B cell (primary cell): ENCODE measurements around the gene KCNT2. TPM values are rescaled to one million over a fixed set of nuclear protein-coding genes. Genes with fewer than 3 reads are reported as not detected.

Experiments
- ATAC-seq: fragments of 200-7000 bp; cut with Tn5 transposase; one replicate; pipeline ENCODE4 v1.10.0; 2021; ENCODE audit warnings: low read depth, mild to moderate bottlenecking, moderate number of reproducible peaks, moderate library complexity
- CTCF ChIA-PET: fragments of 350-600 bp; sonication (Branson Sonifier 250); formaldehyde crosslinking; loops from one replicate; lab custom pipeline; 2021; ENCODE audit warnings: antibody characterized with exemption, inconsistent platforms; lab: Charles Lee
- POLR2A ChIA-PET: fragments of 350-600 bp; sonication (Branson Sonifier 250); formaldehyde crosslinking; loops from one replicate; lab custom pipeline; 2021; ENCODE audit warnings: antibody characterized with exemption; lab: Charles Lee
- DNase-seq: peaks from one replicate; pipeline ENCODE4 v3.0.0; 2013
- H2AFZ ChIP-seq: 2 replicates; pipeline ENCODE4 v1.6.1; 2012; ENCODE audit warnings: mild to moderate bottlenecking, low read depth, low read length; ENCODE audit not compliant: insufficient read depth, poor library complexity, severe bottlenecking
- H3K27ac ChIP-seq, 2 donors: 1 replicate in 1 of 2; 2 replicates in 1 of 2; pipeline ENCODE4 v1.5.1; 2012 to 2013; ENCODE audit warnings: low read length in 2 of 2, mild to moderate bottlenecking in 2 of 2, moderate library complexity in 1 of 2
- H3K27me3 ChIP-seq, 4 experiments: fragments of 200-600 bp in 1 of 4; sonication (generic) in 1 of 4; replicated peaks in 1 of 4; 1 replicate in 2 of 4; 2 replicates in 2 of 4; pipeline versions ENCODE4 v1.6.1 to v1.7.0; 2013 to 2016; ENCODE audit warnings: low read length in 3 of 4, mild to moderate bottlenecking in 2 of 4, mixed read lengths in 1 of 4, moderate library complexity in 1 of 4; ENCODE audit not compliant: insufficient read depth in 4 of 4, control insufficient read depth in 3 of 4; ENCODE audit errors: control extremely low read depth in 1 of 4
- H3K36me3 ChIP-seq, 2 experiments: replicated peaks in 1 of 2; 1 replicate in 1 of 2; 2 replicates in 1 of 2; pipeline versions ENCODE4 v1.6.1 to v1.7.1; 2013; ENCODE audit warnings: low read length in 1 of 2; ENCODE audit not compliant: insufficient read depth in 2 of 2, control insufficient read depth in 1 of 2; ENCODE audit errors: control extremely low read depth in 1 of 2, extremely low read depth in 1 of 2
- H3K4me1 ChIP-seq, 2 donors: fragments of 200-600 bp in 1 of 2; sonication (generic) in 1 of 2; 1 replicate in 1 of 2; 2 replicates in 1 of 2; pipeline versions ENCODE4 v1.5.1 to v1.6.1; 2013 to 2017; ENCODE audit warnings: low read length in 2 of 2; ENCODE audit not compliant: control insufficient read depth in 2 of 2, insufficient read depth in 2 of 2
- H3K4me2 ChIP-seq: replicated peaks from 2 replicates; pipeline ENCODE3; 2012; ENCODE audit warnings: mild to moderate bottlenecking, low read depth, low read length; ENCODE audit not compliant: poor library complexity, severe bottlenecking
- H3K4me3 ChIP-seq, 5 experiments: fragments of 200-600 bp in 1 of 5; sonication (generic) in 1 of 5; 1 replicate in 3 of 5; 2 replicates in 2 of 5; pipeline versions ENCODE4 v1.5.1 to v1.7.0; 2011 to 2016; ENCODE audit warnings: low read length in 4 of 5, mild to moderate bottlenecking in 4 of 5, low read depth in 2 of 5, control low read depth in 1 of 5, moderate library complexity in 1 of 5; ENCODE audit not compliant: insufficient read depth in 1 of 5; ENCODE audit errors: control extremely low read depth in 1 of 5, extremely low read depth in 1 of 5
- H3K79me2 ChIP-seq: fragments of 200-600 bp; sonication (generic); one replicate; pipeline ENCODE4 v1.6.0; 2016; ENCODE audit warnings: low read length; ENCODE audit not compliant: control insufficient read depth, insufficient read depth
- H3K9ac ChIP-seq: fragments of 200-600 bp; sonication (generic); 2 replicates; pipeline ENCODE4 v1.6.1; 2017; ENCODE audit warnings: mild to moderate bottlenecking, low read length, moderate library complexity
- H3K9me3 ChIP-seq, 3 donors: one replicate each; pipeline versions ENCODE4 v1.6.1 to v1.7.1; 2013; ENCODE audit warnings: low read length in 2 of 3; ENCODE audit not compliant: control insufficient read depth in 2 of 3, insufficient read depth in 1 of 3; ENCODE audit errors: control extremely low read depth in 1 of 3
- H4K20me1 ChIP-seq: 2 replicates; pipeline ENCODE4 v1.6.0; 2012; ENCODE audit warnings: mild to moderate bottlenecking, low read length; ENCODE audit not compliant: insufficient read depth, control insufficient read depth, poor library complexity, severe bottlenecking
- H3K27ac Mint-ChIP-seq: one replicate; pipeline ENCODE4 v1.8.0; 2021; ENCODE audit warnings: mixed read lengths
- H3K27me3 Mint-ChIP-seq: one replicate; pipeline ENCODE4 v1.8.0; 2021; ENCODE audit warnings: mixed read lengths
- H3K4me1 Mint-ChIP-seq: one replicate; pipeline ENCODE4 v1.8.0; 2021; ENCODE audit warnings: mixed read lengths
- H3K4me3 Mint-ChIP-seq: one replicate; pipeline ENCODE4 v1.8.0; 2021; ENCODE audit warnings: mixed read lengths
- H3K9me3 Mint-ChIP-seq: one replicate; pipeline ENCODE4 v1.8.0; 2022; ENCODE audit warnings: mixed read lengths; ENCODE audit not compliant: insufficient read depth
- CTCF ChIP-seq: fragments of 200-600 bp; IDR thresholded peaks from one replicate; pipeline ENCODE4 v1.8.0; 2022; ENCODE audit warnings: antibody characterized with exemption, mild to moderate bottlenecking
- EZH2 ChIP-seq: IDR thresholded peaks from 2 replicates; pipeline ENCODE4 v1.6.1; 2012; ENCODE audit warnings: borderline replicate concordance, low read depth, mild to moderate bottlenecking, moderate library complexity, low read length; ENCODE audit not compliant: insufficient read depth, poor library complexity, severe bottlenecking
- WGBS: methylation state at CpG from one replicate; pipeline ENCODE4 v1.1.5; 2013; ENCODE audit warnings: missing lambda C conversion rate; ENCODE audit not compliant: insufficient coverage; 5-methylcytosine and 5-hydroxymethylcytosine counted together
- intact Hi-C: fragments of 100-400 bp; cut with micrococcal nuclease; formaldehyde crosslinking; loops from one replicate; pipeline ENCODE4 v1.10.0; 2022
- polyA plus RNA-seq: library from polyadenylated mRNA; depleted of rRNA; stranded (reverse); fragments of >200 nt; gene quantifications from 2 replicates; pipeline ENCODE4 v1.2.3, GENCODE V29; 2012
- total RNA-seq, 2 donors: library from RNA; stranded (reverse); fragments of 120-200 nt in 1 of 2; gene quantifications; 1 replicate in 1 of 2; 2 replicates in 1 of 2; pipeline versions ENCODE4 v1.2.3 to v1.2.4, GENCODE V29; 2013 to 2022

The KCNT2 gene
- total and polyA plus RNA-seq, 2 donors (not counting 1 experiment from before 2014, with no cell fraction given), result not detected

GRCh38 chr1:196545222-196545621, 63.0 kb downstream of the KCNT2 start:
- H3K27ac Mint-ChIP-seq, result no peak overlapping the region
- Histone ChIP-seq H2AFZ (no peak overlapping the region), H3K79me2 (no peaks in the 10 kb centered on the region), H3K27ac (no peak overlapping the region), H3K9ac (no peak overlapping the region), H3K36me3 (no peaks in the 10 kb centered on the region), H3K4me2 (no peak overlapping the region), H3K27me3 (no peaks in the 10 kb centered on the region), H3K9me3 (peaks cover 0 to 1% (median 0%) of the 10 kb centered on the region in 3 donors), H4K20me1 (no peaks in the 10 kb centered on the region), H3K4me1 (no peaks in the 10 kb centered on the region), H3K4me3 (no peak overlapping the region)
- DNase-seq (no peak), ATAC-seq (no peak)
- POLR2A ChIA-PET, result no interaction called here
- H3K4me3 Mint-ChIP-seq, result no peak overlapping the region
- WGBS, result no CpG with 5 or more reads among the region's 1 CpG
- no peaks in the 10 kb centered on the region for H3K27me3 Mint-ChIP-seq
- intact Hi-C loops, result no loop called here
- TF ChIP-seq CTCF (no peak), EZH2 (no peak)
- no peaks in the 10 kb centered on the region for H3K9me3 Mint-ChIP-seq
- H3K4me1 Mint-ChIP-seq, result no peaks in the 10 kb centered on the region
- CTCF ChIA-PET, result no interaction called here

GRCh38 chr1:196544617-196545016, 63.6 kb downstream of the KCNT2 start:
- no peak overlapping the region for H3K27ac Mint-ChIP-seq
- no peaks in the 10 kb centered on the region for H3K4me1 Mint-ChIP-seq
- no peak overlapping the region for H3K4me2 ChIP-seq
- no peaks in the 10 kb centered on the region for H3K79me2 ChIP-seq
- H4K20me1 ChIP-seq, result no peaks in the 10 kb centered on the region
- H3K27me3 Mint-ChIP-seq, result no peaks in the 10 kb centered on the region
- no peak overlapping the region for H2AFZ ChIP-seq
- WGBS, result no CpG with 5 or more reads among the region's 1 CpG
- CTCF ChIA-PET, result no interaction called here
- peaks cover 0 to 1% (median 0%) of the 10 kb centered on the region in 3 donors for H3K9me3 ChIP-seq
- no peak overlapping the region for H3K4me3 ChIP-seq
- DNase-seq (no peak), ATAC-seq (no peak)
- H3K4me1 ChIP-seq, result no peaks in the 10 kb centered on the region
- intact Hi-C loops, result no loop called here
- no peak overlapping the region for H3K27ac ChIP-seq
- H3K9ac ChIP-seq, result no peak overlapping the region
- no peaks in the 10 kb centered on the region for H3K36me3 ChIP-seq
- TF ChIP-seq CTCF (no peak), EZH2 (no peak)
- no peaks in the 10 kb centered on the region for H3K9me3 Mint-ChIP-seq
- H3K27me3 ChIP-seq, result no peaks in the 10 kb centered on the region
- no peak overlapping the region for H3K4me3 Mint-ChIP-seq
- POLR2A ChIA-PET, result no interaction called here
